ENCODE measurements around the gene RNASE4. TPM values are rescaled to one million over a fixed set of nuclear protein-coding genes. Genes with fewer than 3 reads are reported as not detected.
"Not testable (repeated sequence)": the region's sequence is repeated elsewhere in the genome, so short reads cannot be mapped to it uniquely, and the experiment has no call there.

Gene RNASE4
- polyA plus RNA-seq, 3 donors = 1.5 to 2.4 (median 1.8) TPM

- no peak for DNase-seq (ENCODE audit: extremely low read depth in 1 of 11, low read depth in 9 of 11, low spot score in 4 of 11)
Observed at GRCh38 chr14:20687362-20688166, 3.2 kb downstream of the RNASE4 start.

GRCh38 chr14:20688167-20688839 lies 3.9 kb downstream of the RNASE4 start, which contains the start of gene ANG:
TSS of gene ANG (plus strand) at chr14:20688764. CDS start at chr14:20693565, 4,801 bp downstream.
- DNase-seq (ENCODE audit: extremely low read depth in 1 of 11, low read depth in 9 of 11, low spot score in 4 of 11) = no peak

- peak in 9 of 11 donors; percentile 52 to 72 (median 57) for DNase-seq (ENCODE audit: extremely low read depth in 1 of 11, low read depth in 9 of 11, low spot score in 4 of 11)
Observed at GRCh38 chr14:20690848-20691640, 6.7 kb downstream of the RNASE4 start.

- DNase-seq (ENCODE audit: extremely low read depth in 1 of 11, low read depth in 9 of 11, low spot score in 4 of 11) = no peak
Observed at GRCh38 chr14:20692116-20692751, 7.9 kb downstream of the RNASE4 start.

GRCh38 chr14:20696764-20697163 lies 12.4 kb downstream of the RNASE4 start:
- no peak for DNase-seq (ENCODE audit: extremely low read depth in 1 of 11, low read depth in 9 of 11, low spot score in 4 of 11)

- DNase-seq (ENCODE audit: extremely low read depth in 1 of 11, low read depth in 9 of 11, low spot score in 4 of 11) = peak in 7 of 11 donors; percentile 40 to 75 (median 54)
Observed at GRCh38 chr14:20697273-20698017, 13.1 kb downstream of the RNASE4 start.

GRCh38 chr14:20698018-20698329 lies 13.6 kb downstream of the RNASE4 start:
- DNase-seq (ENCODE audit: extremely low read depth in 1 of 11, low read depth in 9 of 11, low spot score in 4 of 11) = no peak

- no peak for DNase-seq (ENCODE audit: extremely low read depth in 1 of 11, low read depth in 9 of 11, low spot score in 4 of 11)
Observed at GRCh38 chr14:20698934-20699333, 14.6 kb downstream of the RNASE4 start.

- no peak for DNase-seq (ENCODE audit: extremely low read depth in 1 of 11, low read depth in 9 of 11, low spot score in 4 of 11)
Observed at GRCh38 chr14:20699931-20700330, 15.6 kb downstream of the RNASE4 start.

GRCh38 chr14:20700965-20701364 lies 16.6 kb downstream of the RNASE4 start:
- DNase-seq (ENCODE audit: extremely low read depth in 1 of 11, low read depth in 9 of 11, low spot score in 4 of 11) = not testable (repeated sequence)

GRCh38 chr14:20706657-20707355 lies 22.4 kb downstream of the RNASE4 start:
- no peak for DNase-seq (ENCODE audit: extremely low read depth in 1 of 11, low read depth in 9 of 11, low spot score in 4 of 11)

GRCh38 chr14:20707622-20708021 lies 23.3 kb downstream of the RNASE4 start:
- DNase-seq (ENCODE audit: extremely low read depth in 1 of 11, low read depth in 9 of 11, low spot score in 4 of 11) = no peak

- DNase-seq (ENCODE audit: extremely low read depth in 1 of 11, low read depth in 9 of 11, low spot score in 4 of 11) = no peak
Observed at GRCh38 chr14:20711261-20711660, 26.9 kb downstream of the RNASE4 start.

GRCh38 chr14:20711685-20712084 lies 27.3 kb downstream of the RNASE4 start:
- no peak for DNase-seq (ENCODE audit: extremely low read depth in 1 of 11, low read depth in 9 of 11, low spot score in 4 of 11)

GRCh38 chr14:20712904-20713303 lies 28.5 kb downstream of the RNASE4 start:
- DNase-seq (ENCODE audit: extremely low read depth in 1 of 11, low read depth in 9 of 11, low spot score in 4 of 11) = no peak

GRCh38 chr14:20714593-20715250 lies 30.4 kb downstream of the RNASE4 start:
- no peak for DNase-seq (ENCODE audit: extremely low read depth in 1 of 11, low read depth in 9 of 11, low spot score in 4 of 11)

GRCh38 chr14:20719777-20720176 lies 35.4 kb downstream of the RNASE4 start:
- DNase-seq (ENCODE audit: extremely low read depth in 1 of 11, low read depth in 9 of 11, low spot score in 4 of 11) = peak in 9 of 11 donors; percentile 24 to 72 (median 44)

Measured in renal cortex interstitium (tissue), 11 donors.